Measurements from ENCODE around the gene SASS6. TPM values are rescaled to one million over a fixed set of nuclear protein-coding genes. Genes with fewer than 3 reads are reported as not detected.

The SASS6 gene, protein sequence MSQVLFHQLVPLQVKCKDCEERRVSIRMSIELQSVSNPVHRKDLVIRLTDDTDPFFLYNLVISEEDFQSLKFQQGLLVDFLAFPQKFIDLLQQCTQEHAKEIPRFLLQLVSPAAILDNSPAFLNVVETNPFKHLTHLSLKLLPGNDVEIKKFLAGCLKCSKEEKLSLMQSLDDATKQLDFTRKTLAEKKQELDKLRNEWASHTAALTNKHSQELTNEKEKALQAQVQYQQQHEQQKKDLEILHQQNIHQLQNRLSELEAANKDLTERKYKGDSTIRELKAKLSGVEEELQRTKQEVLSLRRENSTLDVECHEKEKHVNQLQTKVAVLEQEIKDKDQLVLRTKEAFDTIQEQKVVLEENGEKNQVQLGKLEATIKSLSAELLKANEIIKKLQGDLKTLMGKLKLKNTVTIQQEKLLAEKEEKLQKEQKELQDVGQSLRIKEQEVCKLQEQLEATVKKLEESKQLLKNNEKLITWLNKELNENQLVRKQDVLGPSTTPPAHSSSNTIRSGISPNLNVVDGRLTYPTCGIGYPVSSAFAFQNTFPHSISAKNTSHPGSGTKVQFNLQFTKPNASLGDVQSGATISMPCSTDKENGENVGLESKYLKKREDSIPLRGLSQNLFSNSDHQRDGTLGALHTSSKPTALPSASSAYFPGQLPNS
- total RNA-seq, result 1 to 10 TPM; 1.9 to 4.4 (median 3.4) TPM

- TF ChIP-seq CTCF (IDR thresholded peaks at IDR 0.05; ENCODE audit: low read depth), result no peak
Measured at GRCh38 chr1:100132566-100133477, at the start of gene SASS6, which contains the start of gene TRMT13. Gene SASS6 (minus strand): TSS chr1:100132930. CDS start chr1:100132814, 116 bp downstream. Gene TRMT13 (plus strand): TSS chr1:100133163. CDS start chr1:100133169, 6 bp downstream.

DNA sequence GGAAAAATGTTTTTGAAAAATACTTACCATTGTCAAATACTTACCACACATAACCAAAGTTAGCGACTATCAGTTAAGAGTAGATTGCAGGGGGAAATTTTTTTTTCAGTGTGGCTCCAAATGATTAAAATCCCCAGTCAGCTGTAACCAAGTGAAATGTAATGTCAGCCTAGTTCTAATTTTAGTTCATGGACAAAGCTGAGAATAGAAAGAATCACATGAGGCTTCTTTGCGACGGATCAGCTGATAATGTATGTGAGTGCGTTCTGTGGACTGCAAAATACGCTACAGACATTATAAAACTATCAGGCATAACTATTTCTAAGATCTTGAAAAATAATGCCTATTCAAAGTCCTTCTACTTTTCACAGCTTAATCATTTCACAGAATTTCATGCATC is 45.4 kb upstream of the SASS6 start, which contains the start of gene LRRC39:
LRRC39 (minus strand) TSS at position 166 of the 400 bp plus-strand sequence. CDS start 9,740 bp downstream, outside the sequence.
- TF ChIP-seq CTCF (IDR thresholded peaks at IDR 0.05; ENCODE audit: low read depth), result no peak

- TF ChIP-seq CTCF (IDR thresholded peaks at IDR 0.05; ENCODE audit: low read depth), result no peak
Measured at GRCh38 chr1:100177295-100178041, 44.7 kb upstream of the SASS6 start.

DNA sequence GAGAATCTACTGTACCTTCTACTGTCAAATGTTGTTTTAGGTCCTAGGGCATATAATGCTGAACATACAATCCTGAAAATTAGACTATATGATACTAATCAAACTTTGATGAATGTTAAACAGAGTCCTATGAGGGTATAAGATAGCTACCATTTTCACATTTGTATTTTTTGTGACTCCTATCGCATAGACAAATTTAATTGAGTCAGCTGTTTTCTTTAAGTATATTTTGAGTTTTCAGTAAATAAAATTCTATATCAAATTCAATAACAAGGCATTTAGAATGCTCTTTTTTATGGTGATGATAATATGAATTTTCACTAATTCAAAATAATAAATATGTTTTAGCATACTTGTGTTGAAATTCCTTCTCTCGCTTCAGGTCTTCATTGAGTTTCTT is 35.3 kb upstream of the SASS6 start:
- TF ChIP-seq CTCF (IDR thresholded peaks at IDR 0.05; ENCODE audit: low read depth), result no peak

- no peak for TF ChIP-seq CTCF (IDR thresholded peaks at IDR 0.05; ENCODE audit: low read depth)
Measured at GRCh38 chr1:100164702-100165101, 32.0 kb upstream of the SASS6 start.

- no peak for TF ChIP-seq CTCF (IDR thresholded peaks at IDR 0.05; ENCODE audit: low read depth)
Measured at GRCh38 chr1:100164216-100164615, 31.5 kb upstream of the SASS6 start.

All from subcutaneous adipose tissue (tissue), 4 donors.